Measurements from ENCODE around the gene PTPRN. TPM values are rescaled to one million over a fixed set of nuclear protein-coding genes. Genes with fewer than 3 reads are reported as not detected.

Gene PTPRN
- polyA plus RNA-seq, 1 donor (not counting 4 experiments of a cell fraction or from before 2014, with no cell fraction given), result not detected

DNA sequence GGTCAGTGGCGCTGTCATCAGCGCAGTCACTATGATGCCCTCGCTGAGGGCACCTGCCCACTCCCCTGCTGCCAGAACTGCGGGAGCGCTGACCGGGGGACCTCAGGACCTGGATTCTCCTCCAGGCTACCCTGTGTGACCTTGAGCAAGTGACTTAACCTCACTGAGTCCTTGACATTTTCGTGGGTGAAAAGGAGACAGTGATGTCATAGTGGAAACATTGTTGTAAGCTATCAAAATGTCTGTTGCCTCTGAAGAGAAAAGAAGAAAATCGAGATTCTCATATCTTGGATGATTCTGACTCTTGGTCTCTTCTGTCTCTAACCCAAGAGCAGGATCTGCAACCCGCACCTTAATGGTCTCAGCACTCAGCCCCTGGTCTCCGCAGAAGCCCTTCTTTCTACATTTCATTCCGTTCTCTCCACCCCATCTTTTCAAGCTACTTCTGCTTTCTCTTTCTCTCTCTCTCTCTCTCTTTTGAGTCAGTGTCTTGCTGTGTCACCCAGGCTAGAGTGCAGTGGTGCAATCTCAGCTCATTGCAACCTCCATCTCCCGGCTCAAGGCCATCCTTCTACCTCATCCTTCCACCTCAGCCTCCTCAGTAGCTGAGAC is 54.5 kb downstream of the PTPRN start:
- H3K4me2 ChIP-seq (ENCODE audit: control insufficient read depth, extremely low read depth, insufficient read depth, low read depth, low read length), result peak overlapping the region; percentile 95
- TF ChIP-seq EZH2 (IDR thresholded peaks at IDR 0.05; ENCODE audit: low read length), result no peak
- TF ChIP-seq, protein P1, sequence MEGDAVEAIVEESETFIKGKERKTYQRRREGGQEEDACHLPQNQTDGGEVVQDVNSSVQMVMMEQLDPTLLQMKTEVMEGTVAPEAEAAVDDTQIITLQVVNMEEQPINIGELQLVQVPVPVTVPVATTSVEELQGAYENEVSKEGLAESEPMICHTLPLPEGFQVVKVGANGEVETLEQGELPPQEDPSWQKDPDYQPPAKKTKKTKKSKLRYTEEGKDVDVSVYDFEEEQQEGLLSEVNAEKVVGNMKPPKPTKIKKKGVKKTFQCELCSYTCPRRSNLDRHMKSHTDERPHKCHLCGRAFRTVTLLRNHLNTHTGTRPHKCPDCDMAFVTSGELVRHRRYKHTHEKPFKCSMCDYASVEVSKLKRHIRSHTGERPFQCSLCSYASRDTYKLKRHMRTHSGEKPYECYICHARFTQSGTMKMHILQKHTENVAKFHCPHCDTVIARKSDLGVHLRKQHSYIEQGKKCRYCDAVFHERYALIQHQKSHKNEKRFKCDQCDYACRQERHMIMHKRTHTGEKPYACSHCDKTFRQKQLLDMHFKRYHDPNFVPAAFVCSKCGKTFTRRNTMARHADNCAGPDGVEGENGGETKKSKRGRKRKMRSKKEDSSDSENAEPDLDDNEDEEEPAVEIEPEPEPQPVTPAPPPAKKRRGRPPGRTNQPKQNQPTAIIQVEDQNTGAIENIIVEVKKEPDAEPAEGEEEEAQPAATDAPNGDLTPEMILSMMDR (optimal IDR thresholded peaks at IDR 0.05 in 1 of 3, IDR thresholded peaks at IDR 0.05 in 1 of 3, conservative IDR thresholded peaks at IDR 0.05 in 1 of 3; ENCODE audit: extremely low read depth in 1 of 3, insufficient read depth in 2 of 3, low read length in 3 of 3), result no peak
- peak overlapping the region; percentile 92 for H2AFZ ChIP-seq (ENCODE audit: control insufficient read depth, low read length)
- peaks cover 33% of the 10 kb centered on the region for H3K4me1 ChIP-seq (ENCODE audit: control insufficient read depth, extremely low read depth, insufficient read depth, low read length)
- dilution Hi-C loops (cut with MboI; ENCODE audit: extremely low pct_ligation_motif_present, low sequenced_read_pairs), result no loop called here
- no peaks in the 10 kb centered on the region for H3K9me3 ChIP-seq (ENCODE audit: control insufficient read depth, low read depth, low read length)
- no peaks in the 10 kb centered on the region for H3K9me1 ChIP-seq (ENCODE audit: control insufficient read depth, extremely low read depth, insufficient read depth, low read length)
- H3K36me3 ChIP-seq (ENCODE audit: control insufficient read depth in 2 of 2, extremely low read depth in 1 of 2, insufficient read depth in 2 of 2, low read length in 2 of 2), result peaks cover 18 to 24% of the 10 kb centered on the region in 2 experiments
- H4K20me1 ChIP-seq (ENCODE audit: control insufficient read depth, extremely low read depth, insufficient read depth, low read length), result peaks cover 3% of the 10 kb centered on the region
- FAIRE-seq (no peak), DNase-seq (ENCODE audit: low read depth, low spot score) (no peak)
- H3K4me3 ChIP-seq (ENCODE audit: control insufficient read depth in 2 of 3, extremely low read depth in 1 of 3, insufficient read depth in 2 of 3, low read depth in 1 of 3, low read length in 3 of 3), result peak overlapping the region; percentile 74 to 92 (median 90)
- H3K27me3 ChIP-seq (ENCODE audit: control insufficient read depth, extremely low read depth, insufficient read depth, low read length), result peaks cover 4% of the 10 kb centered on the region
- H3K9ac ChIP-seq (ENCODE audit: control insufficient read depth, extremely low read depth, insufficient read depth, low read length), result peak overlapping the region; percentile 93
- H3K27ac ChIP-seq (ENCODE audit: control insufficient read depth, insufficient read depth, low read length), result no peak overlapping the region
- peaks cover 34% of the 10 kb centered on the region for H3K79me2 ChIP-seq (ENCODE audit: control insufficient read depth, insufficient read depth, low read length)

DNA sequence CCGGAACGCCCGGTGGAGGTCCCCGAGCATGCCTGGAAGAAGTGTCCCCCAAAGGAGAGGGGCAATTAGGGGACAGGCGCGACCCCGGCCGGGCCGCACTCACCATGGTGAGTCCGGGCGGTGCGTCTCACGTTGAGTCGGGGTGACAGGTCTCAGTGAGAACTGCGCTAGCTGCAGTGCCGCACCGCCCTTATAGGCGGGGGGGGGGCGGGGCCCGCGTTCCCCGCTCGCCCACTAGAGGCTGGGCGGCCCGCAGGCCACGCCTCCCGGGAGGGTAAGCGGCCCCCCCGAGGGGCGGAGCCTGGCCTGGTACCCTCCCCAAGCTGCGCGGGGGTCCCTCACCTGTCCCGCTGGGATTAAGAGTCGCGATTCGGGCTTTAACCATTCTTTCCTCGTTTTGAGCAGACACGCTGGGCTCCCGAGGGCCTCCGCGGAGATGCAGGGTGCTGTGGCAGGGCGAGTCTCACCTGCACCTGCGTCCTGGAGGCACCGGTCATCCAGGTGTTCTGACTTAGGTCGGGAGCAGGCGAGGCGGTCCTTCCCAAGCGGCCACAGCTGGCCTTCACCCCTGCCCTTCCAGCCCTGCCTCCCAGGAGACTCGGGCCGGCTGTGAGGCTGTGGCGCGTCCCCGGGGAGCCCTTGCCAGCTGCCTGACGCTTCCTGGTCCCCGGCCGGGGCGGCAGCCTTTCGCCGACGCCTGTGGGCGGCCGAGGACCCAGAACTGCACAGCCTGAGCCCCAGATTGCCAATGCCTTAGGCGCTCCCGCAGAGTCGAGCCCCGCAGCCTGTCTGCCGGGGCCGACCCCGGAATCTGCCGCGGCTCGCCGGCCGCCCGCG is 55.2 kb downstream of the PTPRN start, which contains the start of gene TUBA4A:
TSS of gene TUBA4A (minus strand) at position 166 of the 837 bp plus-strand sequence. CDS start at position 106, 60 bp downstream.
- H3K4me1 ChIP-seq (ENCODE audit: control insufficient read depth, extremely low read depth, insufficient read depth, low read length), result peaks cover 38% of the 10 kb centered on the region
- peaks cover 4% of the 10 kb centered on the region for H3K27me3 ChIP-seq (ENCODE audit: control insufficient read depth, extremely low read depth, insufficient read depth, low read length)
- peak within 1 kb of the TSS; percentile 74 to 92 (median 90) for H3K4me3 ChIP-seq (ENCODE audit: control insufficient read depth in 2 of 3, extremely low read depth in 1 of 3, insufficient read depth in 2 of 3, low read depth in 1 of 3, low read length in 3 of 3)
- FAIRE-seq (no peak), DNase-seq (ENCODE audit: low read depth, low spot score) (no peak)
- H3K4me2 ChIP-seq (ENCODE audit: control insufficient read depth, extremely low read depth, insufficient read depth, low read depth, low read length), result peak within 1 kb of the TSS; percentile 95
- H3K79me2 ChIP-seq (ENCODE audit: control insufficient read depth, insufficient read depth, low read length), result peaks cover 34% of the 10 kb centered on the region
- peak within 1 kb of the TSS; percentile 85 for H3K27ac ChIP-seq (ENCODE audit: control insufficient read depth, insufficient read depth, low read length)
- peak; percentile 27 for TF ChIP-seq EZH2 (IDR thresholded peaks at IDR 0.05; ENCODE audit: low read length)
- TF ChIP-seq, protein P1 (optimal IDR thresholded peaks at IDR 0.05 in 1 of 3, IDR thresholded peaks at IDR 0.05 in 1 of 3, conservative IDR thresholded peaks at IDR 0.05 in 1 of 3; ENCODE audit: extremely low read depth in 1 of 3, insufficient read depth in 2 of 3, low read length in 3 of 3), result peak in 1 of 3 experiments; percentile 20
- no peaks in the 10 kb centered on the region for H3K9me1 ChIP-seq (ENCODE audit: control insufficient read depth, extremely low read depth, insufficient read depth, low read length)
- H3K9me3 ChIP-seq (ENCODE audit: control insufficient read depth, low read depth, low read length), result no peaks in the 10 kb centered on the region
- H3K36me3 ChIP-seq (ENCODE audit: control insufficient read depth in 2 of 2, extremely low read depth in 1 of 2, insufficient read depth in 2 of 2, low read length in 2 of 2), result peaks cover 18 to 24% of the 10 kb centered on the region in 2 experiments
- peaks cover 5% of the 10 kb centered on the region for H4K20me1 ChIP-seq (ENCODE audit: control insufficient read depth, extremely low read depth, insufficient read depth, low read length)
- peak within 1 kb of the TSS; percentile 93 for H3K9ac ChIP-seq (ENCODE audit: control insufficient read depth, extremely low read depth, insufficient read depth, low read length)
- dilution Hi-C loops (cut with MboI; ENCODE audit: extremely low pct_ligation_motif_present, low sequenced_read_pairs), result no loop called here
- peak within 1 kb of the TSS; percentile 92 for H2AFZ ChIP-seq (ENCODE audit: control insufficient read depth, low read length)

All from keratinocyte (primary cell).